Measurements from ENCODE around the gene CWF19L2. TPM values are rescaled to one million over a fixed set of nuclear protein-coding genes. Genes with fewer than 3 reads are reported as not detected.

The CWF19L2 gene
- total RNA-seq, 1 experiment from 2014 or later, result 7.0 TPM

- no peak overlapping the region for H3K9ac ChIP-seq (ENCODE audit: low read length)
- no TSS peak for BruUV-seq (replicated peaks)
Observed at GRCh38 chr11:107357877-107358276, 99.7 kb downstream of the CWF19L2 start.

GRCh38 chr11:107354780-107355179, 102.8 kb downstream of the CWF19L2 start:
- Histone ChIP-seq H3K4me2 (ENCODE audit: low read length) (no peak overlapping the region), H3K9ac (ENCODE audit: low read length) (no peak overlapping the region), H2AFZ (ENCODE audit: low read depth, low read length, poor library complexity, severe bottlenecking) (no peak overlapping the region), H3K4me1 (ENCODE audit: control insufficient read depth in 1 of 2, insufficient read depth in 2 of 2, low read length in 2 of 2) (no peaks in the 10 kb centered on the region), H4K20me1 (ENCODE audit: insufficient read depth) (no peaks in the 10 kb centered on the region), H3K9me3 (ENCODE audit: control insufficient read depth in 1 of 2, insufficient read depth in 1 of 2, low read depth in 1 of 2, low read length in 2 of 2) (no peaks in the 10 kb centered on the region), H3K79me2 (ENCODE audit: insufficient read depth, low read length) (no peaks in the 10 kb centered on the region), H3K9me2 (ENCODE audit: insufficient read depth) (no peaks in the 10 kb centered on the region), H3K36me3 (ENCODE audit: control insufficient read depth in 1 of 2, insufficient read depth in 2 of 2, low read length in 2 of 2) (no peaks in the 10 kb centered on the region), H3K27me3 (ENCODE audit: insufficient read depth, low read length) (no peaks in the 10 kb centered on the region), H3K27ac (ENCODE audit: low read depth, low read length) (no peak overlapping the region), H3K4me3 (replicated peaks in 1 of 2; ENCODE audit: low read depth in 1 of 2, low read length in 2 of 2) (no peak overlapping the region)
- BruUV-seq (replicated peaks), result no TSS peak
- ATAC-seq (no peak), DNase-seq (ENCODE audit: low read depth, low spot score) (no peak)
- ChIA-PET RAD21 (ENCODE audit: low non-redundant PET in 1 of 2, low total read pairs in 2 of 2, uncharacterized antibody in 2 of 2, unreplicated experiment in 2 of 2) (no interaction called here), CTCF (no interaction called here), POLR2A (no interaction called here)
- intact Hi-C loops (cut with micrococcal nuclease), result no loop called here
- no peak for TF ChIP-seq SP1 (IDR thresholded peaks at IDR 0.05; ENCODE audit: low read depth)
- TF ChIP-seq, protein P1, sequence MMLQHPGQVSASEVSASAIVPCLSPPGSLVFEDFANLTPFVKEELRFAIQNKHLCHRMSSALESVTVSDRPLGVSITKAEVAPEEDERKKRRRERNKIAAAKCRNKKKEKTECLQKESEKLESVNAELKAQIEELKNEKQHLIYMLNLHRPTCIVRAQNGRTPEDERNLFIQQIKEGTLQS (IDR thresholded peaks at IDR 0.05), result no peak
- TF ChIP-seq ZFX (IDR thresholded peaks at IDR 0.05), result no peak
- no peak for TF ChIP-seq EZH2 (IDR thresholded peaks at IDR 0.05)
- no peak for TF ChIP-seq ELF1 (IDR thresholded peaks at IDR 0.05; ENCODE audit: borderline replicate concordance, low read depth)
- TF ChIP-seq, protein P2, sequence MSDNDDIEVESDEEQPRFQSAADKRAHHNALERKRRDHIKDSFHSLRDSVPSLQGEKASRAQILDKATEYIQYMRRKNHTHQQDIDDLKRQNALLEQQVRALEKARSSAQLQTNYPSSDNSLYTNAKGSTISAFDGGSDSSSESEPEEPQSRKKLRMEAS (IDR thresholded peaks at IDR 0.05), result no peak
- TF ChIP-seq ZNF274 (IDR thresholded peaks at IDR 0.05; ENCODE audit: low read depth, low read length), result no peak
- no peak for TF ChIP-seq SIN3A (IDR thresholded peaks at IDR 0.05; ENCODE audit: low read depth)
- no peak for TF ChIP-seq REST (IDR thresholded peaks at IDR 0.05; ENCODE audit: low read depth)
- TF ChIP-seq SRF (IDR thresholded peaks at IDR 0.05; ENCODE audit: low read depth), result no peak
- TF ChIP-seq, protein P3, sequence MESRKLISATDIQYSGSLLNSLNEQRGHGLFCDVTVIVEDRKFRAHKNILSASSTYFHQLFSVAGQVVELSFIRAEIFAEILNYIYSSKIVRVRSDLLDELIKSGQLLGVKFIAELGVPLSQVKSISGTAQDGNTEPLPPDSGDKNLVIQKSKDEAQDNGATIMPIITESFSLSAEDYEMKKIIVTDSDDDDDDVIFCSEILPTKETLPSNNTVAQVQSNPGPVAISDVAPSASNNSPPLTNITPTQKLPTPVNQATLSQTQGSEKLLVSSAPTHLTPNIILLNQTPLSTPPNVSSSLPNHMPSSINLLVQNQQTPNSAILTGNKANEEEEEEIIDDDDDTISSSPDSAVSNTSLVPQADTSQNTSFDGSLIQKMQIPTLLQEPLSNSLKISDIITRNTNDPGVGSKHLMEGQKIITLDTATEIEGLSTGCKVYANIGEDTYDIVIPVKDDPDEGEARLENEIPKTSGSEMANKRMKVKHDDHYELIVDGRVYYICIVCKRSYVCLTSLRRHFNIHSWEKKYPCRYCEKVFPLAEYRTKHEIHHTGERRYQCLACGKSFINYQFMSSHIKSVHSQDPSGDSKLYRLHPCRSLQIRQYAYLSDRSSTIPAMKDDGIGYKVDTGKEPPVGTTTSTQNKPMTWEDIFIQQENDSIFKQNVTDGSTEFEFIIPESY (IDR thresholded peaks at IDR 0.05; ENCODE audit: extremely low read depth, insufficient replicate concordance, low read length), result no peak

More at GRCh38 chr11:107357877-107358276, 99.7 kb downstream of the CWF19L2 start:
- intact Hi-C loops (cut with micrococcal nuclease), result no loop called here
- RAD21 ChIA-PET (ENCODE audit: low non-redundant PET in 1 of 2, low total read pairs in 2 of 2, uncharacterized antibody in 2 of 2, unreplicated experiment in 2 of 2), result no interaction called here
- Histone ChIP-seq H3K79me2 (ENCODE audit: insufficient read depth, low read length) (no peaks in the 10 kb centered on the region), H3K9me2 (ENCODE audit: insufficient read depth) (no peaks in the 10 kb centered on the region), H3K36me3 (ENCODE audit: control insufficient read depth in 1 of 2, insufficient read depth in 2 of 2, low read length in 2 of 2) (no peaks in the 10 kb centered on the region), H3K4me3 (replicated peaks in 1 of 2; ENCODE audit: low read depth in 1 of 2, low read length in 2 of 2) (no peak overlapping the region), H4K20me1 (ENCODE audit: insufficient read depth) (no peaks in the 10 kb centered on the region), H3K9me3 (ENCODE audit: control insufficient read depth in 1 of 2, insufficient read depth in 1 of 2, low read depth in 1 of 2, low read length in 2 of 2) (no peaks in the 10 kb centered on the region), H3K4me2 (ENCODE audit: low read length) (no peak overlapping the region), H3K27me3 (ENCODE audit: insufficient read depth, low read length) (no peaks in the 10 kb centered on the region), H3K4me1 (ENCODE audit: control insufficient read depth in 1 of 2, insufficient read depth in 2 of 2, low read length in 2 of 2) (no peaks in the 10 kb centered on the region), H2AFZ (ENCODE audit: low read depth, low read length, poor library complexity, severe bottlenecking) (no peak overlapping the region), H3K27ac (ENCODE audit: low read depth, low read length) (no peak overlapping the region)
- no peak for DNase-seq (ENCODE audit: low read depth, low spot score)
- TF ChIP-seq POLR2AphosphoS5 (IDR thresholded peaks at IDR 0.05; ENCODE audit: low read depth, low read length), result no peak
- TF ChIP-seq, protein P2 (IDR thresholded peaks at IDR 0.05), result no peak
- no peak for TF ChIP-seq SRF (IDR thresholded peaks at IDR 0.05; ENCODE audit: low read depth)
- no peak for TF ChIP-seq JUND (IDR thresholded peaks at IDR 0.05)
- TF ChIP-seq, protein P1 (IDR thresholded peaks at IDR 0.05), result no peak
- no peak for TF ChIP-seq CBX3 (IDR thresholded peaks at IDR 0.05; ENCODE audit: low read depth)
- POLR2A ChIA-PET, result no interaction called here
- ATAC-seq, result no peak
- CTCF ChIA-PET, result no interaction called here

Measured in HCT116 (cell line).